ENCODE data around the gene TTC22.
"Not testable (repeated sequence)": the region's sequence is repeated elsewhere in the genome, so short reads cannot be mapped to it uniquely, and the experiment has no call there.

TTC22 gene

GRCh38 chr1:54781023-54781723 lies 19.9 kb downstream of the TTC22 start:
- DNase-seq: no peak

GRCh38 chr1:54777431-54777830 lies 23.7 kb downstream of the TTC22 start:
- DNase-seq: no peak

DNA sequence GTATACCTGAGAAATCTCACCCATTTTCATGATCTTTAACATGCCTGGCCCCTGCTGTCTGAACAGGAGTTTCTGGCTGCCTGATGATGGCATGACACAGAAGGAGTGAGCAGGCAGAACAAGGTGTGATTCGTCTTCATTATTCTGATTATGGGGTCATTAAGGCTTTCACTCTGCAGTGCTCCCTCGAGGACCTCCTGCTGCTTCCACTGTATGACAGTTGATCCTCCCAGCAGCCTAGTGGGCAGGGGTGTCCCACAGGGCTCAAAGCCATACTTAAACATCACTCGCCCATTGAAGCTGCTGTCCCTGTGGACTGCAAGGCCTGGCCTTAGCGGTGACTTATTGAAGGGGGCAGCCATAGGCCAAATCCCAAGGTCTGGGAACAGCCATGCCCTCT lies 24.1 kb downstream of the TTC22 start:
- no peak for DNase-seq

DNA sequence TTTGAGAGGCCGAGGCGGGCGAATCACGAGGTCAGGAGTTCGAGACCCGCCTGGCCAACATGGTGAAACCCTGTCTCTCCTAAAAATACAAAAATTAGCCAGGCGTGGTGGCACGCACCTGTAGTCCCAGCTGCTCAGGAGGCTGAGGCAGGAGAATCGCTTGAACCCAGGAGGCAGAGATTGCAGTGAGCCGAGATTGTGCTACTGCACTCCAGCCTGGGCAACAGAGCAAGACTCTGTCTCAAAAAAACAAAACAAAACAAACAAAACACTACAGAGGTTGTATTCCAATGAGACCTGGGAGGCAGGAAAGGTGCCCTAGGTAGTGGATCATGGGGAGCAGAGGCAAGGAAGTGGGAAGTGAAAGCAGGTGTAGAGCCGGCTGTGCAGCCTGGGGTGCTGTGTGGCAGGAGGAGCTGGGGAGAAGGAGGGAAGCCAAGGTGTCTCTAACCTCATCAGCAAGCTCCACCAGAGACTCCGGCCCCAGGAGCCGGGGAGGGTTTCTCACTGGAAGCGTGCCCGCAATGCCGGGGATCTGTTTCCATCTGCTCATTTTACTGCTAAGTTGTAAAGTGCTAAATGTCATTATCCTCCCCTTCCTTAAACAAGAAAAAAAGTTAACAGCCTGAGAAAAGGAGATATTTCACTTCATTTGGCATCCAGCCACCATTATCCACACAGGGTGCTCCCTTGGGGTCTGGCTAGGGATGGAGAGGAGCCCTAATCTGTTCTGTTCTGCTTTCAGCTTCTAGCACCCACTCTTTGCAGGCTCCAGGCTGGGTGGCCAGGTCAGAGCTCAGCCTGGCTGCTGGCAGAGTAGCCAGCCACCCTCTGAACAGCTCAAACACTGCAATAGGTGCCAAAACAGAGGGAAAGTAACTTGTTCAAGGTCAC lies 25.0 kb downstream of the TTC22 start:
- DNase-seq: not testable (repeated sequence)

GRCh38 chr1:54774820-54775498 lies 26.2 kb downstream of the TTC22 start:
- DNase-seq: no peak

DNA sequence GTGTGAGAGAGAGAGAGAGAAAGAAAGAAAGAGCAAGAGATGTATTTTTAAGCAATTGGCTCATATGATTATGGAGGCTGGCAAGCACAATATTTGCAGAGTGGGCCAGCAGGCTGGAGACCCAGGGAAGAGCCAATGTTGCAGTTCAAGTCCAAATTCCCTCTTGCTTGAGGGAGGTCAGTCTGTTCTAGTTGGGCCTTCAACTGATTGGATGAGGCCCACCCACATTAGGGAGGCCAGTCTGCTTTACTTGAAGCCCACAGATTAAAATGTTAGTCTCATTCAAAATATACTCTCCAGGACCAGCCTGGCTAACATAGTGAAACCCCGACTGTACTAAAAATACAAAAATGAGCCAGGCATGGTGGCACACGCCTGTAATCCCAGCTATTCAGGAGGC lies 28.2 kb downstream of the TTC22 start:
- no peak for DNase-seq

GRCh38 chr1:54768093-54768492 lies 33.0 kb downstream of the TTC22 start:
- DNase-seq: no peak

DNA sequence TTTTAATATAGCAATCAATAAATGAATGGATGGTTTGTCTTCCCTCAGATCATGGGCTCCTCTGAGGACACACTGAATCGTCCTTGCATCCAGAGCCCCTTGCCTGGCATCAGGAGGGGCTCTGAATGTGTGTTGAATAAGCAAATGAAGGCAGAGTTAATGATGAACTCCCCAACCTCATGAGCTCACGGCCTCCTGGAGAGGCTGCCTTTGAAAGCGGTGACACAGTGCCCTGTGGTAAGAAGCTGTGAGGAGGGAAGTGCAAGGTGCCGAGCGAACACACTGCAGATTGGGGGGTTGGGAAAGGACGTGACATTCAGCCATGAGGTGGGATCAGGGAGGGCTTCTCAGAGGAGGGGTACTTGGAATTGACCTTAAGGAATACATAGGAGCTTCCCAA lies 33.6 kb downstream of the TTC22 start:
- DNase-seq: no peak

- no peak for DNase-seq
Measured at GRCh38 chr1:54766726-54767125, 34.4 kb downstream of the TTC22 start.

DNA sequence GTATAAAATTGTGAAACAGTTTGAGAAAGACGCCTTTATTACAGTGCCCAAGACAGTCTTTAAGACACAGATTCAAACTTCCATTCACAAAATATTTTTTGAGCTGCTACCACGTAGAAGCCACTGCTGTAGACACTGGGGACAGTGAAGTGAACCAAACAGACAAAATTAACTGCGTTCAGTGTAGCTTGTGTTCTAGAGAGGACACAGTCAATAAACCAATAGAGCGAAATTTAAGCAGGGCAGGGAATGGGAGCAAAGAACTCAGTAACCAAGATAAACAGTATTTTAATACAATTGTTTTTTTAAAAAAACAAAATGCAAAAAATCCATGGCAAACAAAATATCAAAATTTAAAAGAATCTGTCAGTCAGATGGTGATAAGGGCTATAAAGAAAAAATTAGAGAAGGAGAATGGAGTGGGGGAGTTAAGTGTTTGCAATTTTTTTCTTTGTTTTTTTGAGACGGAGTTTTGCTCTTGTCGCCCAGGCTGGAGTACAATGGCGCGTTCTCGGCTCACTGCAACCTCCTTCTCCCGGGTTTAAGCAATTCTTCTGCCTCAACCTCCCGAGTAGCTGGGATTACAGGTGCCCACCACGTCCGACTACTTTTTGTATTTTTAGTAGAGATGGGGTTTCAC lies 36.1 kb downstream of the TTC22 start:
- DNase-seq: no peak

GRCh38 chr1:54764133-54764921 lies 36.8 kb downstream of the TTC22 start, which contains the start of gene PARS2:
PARS2 (minus strand) TSS chr1:54764523; CDS start chr1:54759161, 5,362 bp downstream.
- peak; percentile 100 for DNase-seq

DNA sequence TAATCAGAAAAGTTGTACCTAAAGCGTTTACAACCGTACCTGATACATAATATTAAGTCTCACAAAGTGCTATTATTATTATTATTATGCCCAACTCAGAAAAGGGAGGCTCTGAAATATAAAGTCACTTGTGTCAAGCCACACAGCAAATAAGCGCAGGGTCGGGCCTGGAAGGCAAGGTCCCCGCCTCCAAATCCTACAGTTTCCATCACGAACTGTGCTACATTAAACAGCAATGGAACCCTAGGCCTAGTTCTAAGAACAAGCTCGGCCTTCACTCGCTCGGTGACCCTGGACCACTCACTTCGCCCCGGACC lies 37.3 kb downstream of the TTC22 start:
- DNase-seq: no peak

DNA sequence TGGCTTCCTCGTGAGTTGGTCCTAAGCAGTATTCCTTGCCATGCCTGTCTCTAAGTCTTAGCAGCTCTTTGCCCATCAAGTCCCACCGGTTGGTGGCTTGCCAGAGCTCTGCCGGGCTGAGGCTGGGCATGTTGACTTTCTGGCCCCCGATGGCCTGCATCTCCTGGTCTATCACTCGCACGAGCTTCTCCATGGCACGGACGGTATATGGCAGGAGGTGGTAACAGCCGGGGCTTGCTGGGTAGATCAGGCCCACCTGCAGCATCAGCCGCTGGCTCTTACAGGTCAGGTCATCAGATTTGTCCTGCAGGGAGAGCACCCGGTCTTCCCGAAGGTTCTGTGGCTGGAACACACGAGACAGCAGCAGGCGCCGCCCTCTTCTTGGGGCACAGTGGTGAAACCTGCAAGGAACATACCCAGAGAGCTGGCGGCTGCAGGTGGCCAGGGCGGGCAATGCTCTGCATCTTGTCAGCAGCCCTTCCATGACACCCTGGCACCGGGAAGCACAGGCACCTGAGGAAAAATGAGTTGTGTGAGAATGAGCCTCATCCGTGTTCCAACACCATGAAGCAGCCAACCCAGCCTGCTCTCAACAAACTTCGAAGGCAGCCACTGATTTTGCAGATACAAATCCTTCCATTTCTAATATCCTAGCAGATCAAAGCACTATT lies 42.3 kb downstream of the TTC22 start:
- DNase-seq: no peak

DNA sequence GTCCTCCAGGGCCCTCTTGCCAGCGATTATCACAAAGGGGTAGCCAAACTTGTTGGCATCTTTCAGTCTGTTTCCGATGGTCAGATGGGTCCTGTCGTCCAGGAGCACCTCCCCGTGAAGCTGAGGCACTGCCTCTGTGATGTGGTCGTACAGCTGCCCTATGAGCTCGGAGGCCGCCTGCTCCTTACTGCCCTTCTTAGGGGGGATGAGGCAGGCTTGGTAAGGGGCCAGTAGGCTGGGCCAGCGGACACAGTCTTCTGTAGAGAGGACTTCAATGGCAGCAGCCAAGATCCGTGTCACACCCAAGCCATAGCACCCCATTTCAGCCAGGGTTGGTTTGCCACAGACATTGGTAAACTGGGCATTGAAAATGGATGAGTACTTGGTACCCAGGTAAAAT lies 43.3 kb downstream of the TTC22 start:
- DNase-seq: no peak

GRCh38 chr1:54754486-54755285 lies 46.4 kb downstream of the TTC22 start:
- DNase-seq: no peak

DNA sequence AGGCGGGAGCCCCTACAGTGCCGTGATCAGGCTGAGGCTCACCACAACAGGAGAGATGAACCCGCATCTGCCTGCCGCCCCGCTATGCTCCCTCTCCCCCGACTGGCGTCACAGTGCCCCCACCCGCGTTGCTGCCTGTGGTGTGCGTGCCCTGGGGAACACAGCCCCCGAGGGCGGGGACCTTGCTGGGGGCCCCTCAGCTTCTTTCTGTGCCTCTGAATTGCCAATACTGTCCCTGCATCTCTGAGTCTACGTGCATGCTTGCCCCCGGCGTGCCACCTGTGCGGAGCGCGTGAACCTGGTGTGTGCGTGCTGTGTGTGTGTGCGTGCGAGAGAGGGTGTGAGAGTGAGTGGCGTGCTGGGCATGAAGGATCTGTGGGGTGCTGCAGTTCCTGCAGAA lies 47.1 kb downstream of the TTC22 start:
- DNase-seq: no peak

- no peak for DNase-seq
Measured at GRCh38 chr1:54751426-54751825, 49.7 kb downstream of the TTC22 start.

DNA sequence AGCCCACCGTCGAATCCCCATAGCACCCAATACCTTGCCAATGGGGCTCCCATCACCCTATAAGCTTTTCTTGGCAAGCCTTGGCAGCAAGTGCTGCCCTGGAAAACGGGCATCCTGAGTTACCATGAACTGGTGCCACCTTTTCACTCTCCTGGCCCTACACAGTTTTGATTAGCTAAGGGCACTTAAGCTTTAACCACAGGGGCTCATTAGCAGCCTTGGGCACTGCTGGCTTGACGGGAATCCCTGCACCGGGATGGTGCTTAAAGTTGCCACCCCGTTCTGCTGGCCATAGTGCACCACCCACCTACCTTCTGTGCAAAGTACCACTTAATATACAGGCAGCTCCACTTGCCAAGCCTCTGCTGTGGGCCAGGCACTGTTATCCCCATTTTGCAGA lies 50.5 kb downstream of the TTC22 start:
- no peak for DNase-seq

GRCh38 chr1:54748094-54748835 lies 52.9 kb downstream of the TTC22 start:
- DNase-seq: no peak

DNA sequence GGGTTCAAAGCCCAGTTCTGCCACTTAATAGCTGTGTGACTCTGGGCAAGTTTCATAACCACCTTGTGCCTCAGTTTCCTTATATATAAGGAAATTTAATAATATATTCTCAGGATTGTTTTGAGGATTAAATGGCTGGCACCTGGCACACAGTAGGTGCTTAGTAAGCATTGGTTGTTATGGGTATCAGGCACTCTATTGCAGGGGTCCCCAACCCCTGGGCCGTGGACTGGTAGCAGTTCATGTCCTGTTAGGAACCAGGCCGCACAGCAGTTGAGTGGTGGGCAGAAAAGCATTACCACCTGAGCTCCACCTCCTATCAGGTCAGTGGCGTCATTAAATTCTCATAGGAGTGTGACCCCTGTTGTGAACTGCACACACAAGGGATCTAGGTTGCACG lies 55.3 kb downstream of the TTC22 start:
- no peak for DNase-seq
